GM12878 (cell line): ENCODE data around the gene TESK2. TPM values are rescaled to one million over a fixed set of nuclear protein-coding genes. Genes with fewer than 3 reads are reported as not detected.

Source experiments
- BHLHE40 ChIP-seq, 2 experiments: fragments of 450-650 bp in 1 of 2; IDR thresholded peaks; 2 replicates each; pipeline ENCODE4 v1.6.1; 2011 to 2017; ENCODE audit warnings: low read depth in 2 of 2, borderline replicate concordance in 1 of 2, improper control_type of control experiment in 1 of 2, low read length in 1 of 2, mild to moderate bottlenecking in 1 of 2
- CHD4 ChIP-seq: fragments of 200-600 bp; sonication (generic); IDR thresholded peaks from 2 replicates; pipeline ENCODE4 v1.6.1; 2016; ENCODE audit warnings: mild to moderate bottlenecking
- CREB1 ChIP-seq: IDR thresholded peaks from 2 replicates; pipeline ENCODE4 v1.6.1; 2012; ENCODE audit warnings: low read depth, mild to moderate bottlenecking, inconsistent platforms
- CREM ChIP-seq: IDR thresholded peaks from 2 replicates; pipeline ENCODE4 v1.6.1; 2014; ENCODE audit warnings: antibody characterized with exemption, low read depth
- GATAD2B ChIP-seq: fragments of 450-650 bp; conservative IDR thresholded peaks from 2 replicates; pipeline ENCODE4 v1.6.1; 2017; ENCODE audit warnings: low read depth, mild to moderate bottlenecking, moderate library complexity
- KDM1A ChIP-seq: fragments of 200-600 bp; sonication (generic); IDR thresholded peaks from 2 replicates; pipeline ENCODE4 v1.6.1; 2016; ENCODE audit warnings: borderline replicate concordance
- PAX5 ChIP-seq: IDR thresholded peaks from 2 replicates; pipeline ENCODE4 v1.6.1; 2011; ENCODE audit warnings: low read depth, low read length, borderline replicate concordance
- RFX5 ChIP-seq: IDR thresholded peaks from 2 replicates; pipeline ENCODE4 v1.6.1; 2011; ENCODE audit warnings: low read depth, low read length, improper control_type of control experiment
- SMAD5 ChIP-seq: IDR thresholded peaks from 2 replicates; pipeline ENCODE4 v1.6.1; 2016; ENCODE audit warnings: antibody characterized with exemption, low read depth
- YY1 ChIP-seq: IDR thresholded peaks from 2 replicates; pipeline ENCODE4 v1.6.1; 2011; ENCODE audit warnings: low read depth, mild to moderate bottlenecking, low read length
- ZNF274 ChIP-seq: IDR thresholded peaks from one replicate; pipeline ENCODE4 v1.8.0; 2011; ENCODE audit not compliant: insufficient read length, insufficient read depth
- polyA plus RNA-seq, 11 experiments: library from polyadenylated mRNA; depleted of rRNA in 4 of 11; unstranded in 6 of 11; stranded (reverse) in 5 of 11; fragments of >200 nt; fragmentation: Nextera tagmentation in 4 of 11; fragmentation: Illumina TruSeq in 1 of 11; extraction: Ambion mirVana in 4 of 11; extraction: Trizol in 1 of 11; gene quantifications; 1 replicate in 1 of 11; 2 replicates in 10 of 11; pipeline versions ENCODE4 v1.2.1 to v1.2.3, GENCODE V29; 2011 to 2016; ENCODE audit warnings: inconsistent platforms in 2 of 11, missing spikeins in 2 of 11, low read depth in 1 of 11
- total RNA-seq, 4 experiments: library from RNA; depleted of rRNA in 3 of 4; stranded (reverse); fragments of >200 nt in 3 of 4; fragmentation: Illumina TruSeq in 1 of 4; extraction: Trizol in 1 of 4; gene quantifications; 2 replicates each; pipeline versions ENCODE4 v1.2.1 to v1.2.3, GENCODE V29; 2013 to 2021
- TF ChIP-seq, protein P1 (sequence below): fragments of 450-650 bp; IDR thresholded peaks from 2 replicates; pipeline ENCODE4 v1.6.1; 2017; ENCODE audit warnings: low read depth, mild to moderate bottlenecking, moderate library complexity
- TF ChIP-seq, protein P2 (sequence below): fragments of 450-650 bp; formaldehyde crosslinking; IDR thresholded peaks from 2 replicates; pipeline ENCODE4 v1.4.0; 2020; ENCODE audit warnings: mild to moderate bottlenecking, moderate library complexity
- TF ChIP-seq, protein P3 (sequence below): fragments of 450-650 bp; IDR thresholded peaks from 2 replicates; pipeline ENCODE4 v1.6.1; 2017; ENCODE audit warnings: mild to moderate bottlenecking, low read depth, inconsistent platforms; ENCODE audit not compliant: poor library complexity, severe bottlenecking
- TF ChIP-seq, protein P4 (sequence below): fragments of 450-650 bp; IDR thresholded peaks from 2 replicates; pipeline ENCODE4 v1.6.1; 2016; ENCODE audit warnings: mild to moderate bottlenecking, moderate library complexity, borderline replicate concordance

Gene TESK2
- total and polyA plus RNA-seq, 10 of the 15 experiments (the other 5 are each of a cell fraction or from before 2014, with no cell fraction given), result 2.2 to 10.0 (median 5.7) TPM

DNA sequence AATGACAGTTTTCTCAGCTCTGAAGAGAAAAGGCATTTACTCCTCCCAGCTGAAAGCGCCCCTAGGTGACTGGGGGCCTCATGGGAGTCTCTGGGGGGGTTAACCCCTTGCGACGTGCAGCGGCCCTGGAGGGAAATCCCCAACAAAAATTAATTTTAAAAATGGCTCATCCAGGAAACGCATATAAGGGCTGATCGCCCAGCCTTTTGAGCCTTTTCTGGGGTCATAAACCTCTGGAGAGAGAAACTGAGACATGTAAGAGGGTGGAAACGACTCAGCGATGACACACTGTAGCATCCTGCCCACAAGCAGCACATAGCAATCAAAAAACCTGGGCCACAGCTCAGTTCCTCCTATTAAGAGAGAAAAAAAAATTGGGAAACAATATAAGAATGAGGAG is 184.6 kb downstream of the TESK2 start (continued):
- peak in 1 of 2 experiments; percentile 43; a peak in 1 of 4 replicates for TF ChIP-seq BHLHE40 (IDR thresholded peaks at IDR 0.05; ENCODE audit: borderline replicate concordance in 1 of 2, low read depth in 2 of 2, low read length in 1 of 2)
- TF ChIP-seq, protein P1, sequence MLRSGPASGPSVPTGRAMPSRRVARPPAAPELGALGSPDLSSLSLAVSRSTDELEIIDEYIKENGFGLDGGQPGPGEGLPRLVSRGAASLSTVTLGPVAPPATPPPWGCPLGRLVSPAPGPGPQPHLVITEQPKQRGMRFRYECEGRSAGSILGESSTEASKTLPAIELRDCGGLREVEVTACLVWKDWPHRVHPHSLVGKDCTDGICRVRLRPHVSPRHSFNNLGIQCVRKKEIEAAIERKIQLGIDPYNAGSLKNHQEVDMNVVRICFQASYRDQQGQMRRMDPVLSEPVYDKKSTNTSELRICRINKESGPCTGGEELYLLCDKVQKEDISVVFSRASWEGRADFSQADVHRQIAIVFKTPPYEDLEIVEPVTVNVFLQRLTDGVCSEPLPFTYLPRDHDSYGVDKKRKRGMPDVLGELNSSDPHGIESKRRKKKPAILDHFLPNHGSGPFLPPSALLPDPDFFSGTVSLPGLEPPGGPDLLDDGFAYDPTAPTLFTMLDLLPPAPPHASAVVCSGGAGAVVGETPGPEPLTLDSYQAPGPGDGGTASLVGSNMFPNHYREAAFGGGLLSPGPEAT, result peak; percentile 51; the same call in 1 of the 2 replicates
- peak; percentile 58; the same call in 1 of the 2 replicates for TF ChIP-seq CREB1
- TF ChIP-seq, protein P2, sequence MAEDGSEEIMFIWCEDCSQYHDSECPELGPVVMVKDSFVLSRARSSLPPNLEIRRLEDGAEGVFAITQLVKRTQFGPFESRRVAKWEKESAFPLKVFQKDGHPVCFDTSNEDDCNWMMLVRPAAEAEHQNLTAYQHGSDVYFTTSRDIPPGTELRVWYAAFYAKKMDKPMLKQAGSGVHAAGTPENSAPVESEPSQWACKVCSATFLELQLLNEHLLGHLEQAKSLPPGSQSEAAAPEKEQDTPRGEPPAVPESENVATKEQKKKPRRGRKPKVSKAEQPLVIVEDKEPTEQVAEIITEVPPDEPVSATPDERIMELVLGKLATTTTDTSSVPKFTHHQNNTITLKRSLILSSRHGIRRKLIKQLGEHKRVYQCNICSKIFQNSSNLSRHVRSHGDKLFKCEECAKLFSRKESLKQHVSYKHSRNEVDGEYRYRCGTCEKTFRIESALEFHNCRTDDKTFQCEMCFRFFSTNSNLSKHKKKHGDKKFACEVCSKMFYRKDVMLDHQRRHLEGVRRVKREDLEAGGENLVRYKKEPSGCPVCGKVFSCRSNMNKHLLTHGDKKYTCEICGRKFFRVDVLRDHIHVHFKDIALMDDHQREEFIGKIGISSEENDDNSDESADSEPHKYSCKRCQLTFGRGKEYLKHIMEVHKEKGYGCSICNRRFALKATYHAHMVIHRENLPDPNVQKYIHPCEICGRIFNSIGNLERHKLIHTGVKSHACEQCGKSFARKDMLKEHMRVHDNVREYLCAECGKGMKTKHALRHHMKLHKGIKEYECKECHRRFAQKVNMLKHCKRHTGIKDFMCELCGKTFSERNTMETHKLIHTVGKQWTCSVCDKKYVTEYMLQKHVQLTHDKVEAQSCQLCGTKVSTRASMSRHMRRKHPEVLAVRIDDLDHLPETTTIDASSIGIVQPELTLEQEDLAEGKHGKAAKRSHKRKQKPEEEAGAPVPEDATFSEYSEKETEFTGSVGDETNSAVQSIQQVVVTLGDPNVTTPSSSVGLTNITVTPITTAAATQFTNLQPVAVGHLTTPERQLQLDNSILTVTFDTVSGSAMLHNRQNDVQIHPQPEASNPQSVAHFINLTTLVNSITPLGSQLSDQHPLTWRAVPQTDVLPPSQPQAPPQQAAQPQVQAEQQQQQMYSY (CRISPR knock-in tag), result no peak
- TF ChIP-seq, protein P3, sequence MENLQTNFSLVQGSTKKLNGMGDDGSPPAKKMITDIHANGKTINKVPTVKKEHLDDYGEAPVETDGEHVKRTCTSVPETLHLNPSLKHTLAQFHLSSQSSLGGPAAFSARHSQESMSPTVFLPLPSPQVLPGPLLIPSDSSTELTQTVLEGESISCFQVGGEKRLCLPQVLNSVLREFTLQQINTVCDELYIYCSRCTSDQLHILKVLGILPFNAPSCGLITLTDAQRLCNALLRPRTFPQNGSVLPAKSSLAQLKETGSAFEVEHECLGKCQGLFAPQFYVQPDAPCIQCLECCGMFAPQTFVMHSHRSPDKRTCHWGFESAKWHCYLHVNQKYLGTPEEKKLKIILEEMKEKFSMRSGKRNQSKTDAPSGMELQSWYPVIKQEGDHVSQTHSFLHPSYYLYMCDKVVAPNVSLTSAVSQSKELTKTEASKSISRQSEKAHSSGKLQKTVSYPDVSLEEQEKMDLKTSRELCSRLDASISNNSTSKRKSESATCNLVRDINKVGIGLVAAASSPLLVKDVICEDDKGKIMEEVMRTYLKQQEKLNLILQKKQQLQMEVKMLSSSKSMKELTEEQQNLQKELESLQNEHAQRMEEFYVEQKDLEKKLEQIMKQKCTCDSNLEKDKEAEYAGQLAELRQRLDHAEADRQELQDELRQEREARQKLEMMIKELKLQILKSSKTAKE, result peak; percentile 38
- TF ChIP-seq, protein P4, sequence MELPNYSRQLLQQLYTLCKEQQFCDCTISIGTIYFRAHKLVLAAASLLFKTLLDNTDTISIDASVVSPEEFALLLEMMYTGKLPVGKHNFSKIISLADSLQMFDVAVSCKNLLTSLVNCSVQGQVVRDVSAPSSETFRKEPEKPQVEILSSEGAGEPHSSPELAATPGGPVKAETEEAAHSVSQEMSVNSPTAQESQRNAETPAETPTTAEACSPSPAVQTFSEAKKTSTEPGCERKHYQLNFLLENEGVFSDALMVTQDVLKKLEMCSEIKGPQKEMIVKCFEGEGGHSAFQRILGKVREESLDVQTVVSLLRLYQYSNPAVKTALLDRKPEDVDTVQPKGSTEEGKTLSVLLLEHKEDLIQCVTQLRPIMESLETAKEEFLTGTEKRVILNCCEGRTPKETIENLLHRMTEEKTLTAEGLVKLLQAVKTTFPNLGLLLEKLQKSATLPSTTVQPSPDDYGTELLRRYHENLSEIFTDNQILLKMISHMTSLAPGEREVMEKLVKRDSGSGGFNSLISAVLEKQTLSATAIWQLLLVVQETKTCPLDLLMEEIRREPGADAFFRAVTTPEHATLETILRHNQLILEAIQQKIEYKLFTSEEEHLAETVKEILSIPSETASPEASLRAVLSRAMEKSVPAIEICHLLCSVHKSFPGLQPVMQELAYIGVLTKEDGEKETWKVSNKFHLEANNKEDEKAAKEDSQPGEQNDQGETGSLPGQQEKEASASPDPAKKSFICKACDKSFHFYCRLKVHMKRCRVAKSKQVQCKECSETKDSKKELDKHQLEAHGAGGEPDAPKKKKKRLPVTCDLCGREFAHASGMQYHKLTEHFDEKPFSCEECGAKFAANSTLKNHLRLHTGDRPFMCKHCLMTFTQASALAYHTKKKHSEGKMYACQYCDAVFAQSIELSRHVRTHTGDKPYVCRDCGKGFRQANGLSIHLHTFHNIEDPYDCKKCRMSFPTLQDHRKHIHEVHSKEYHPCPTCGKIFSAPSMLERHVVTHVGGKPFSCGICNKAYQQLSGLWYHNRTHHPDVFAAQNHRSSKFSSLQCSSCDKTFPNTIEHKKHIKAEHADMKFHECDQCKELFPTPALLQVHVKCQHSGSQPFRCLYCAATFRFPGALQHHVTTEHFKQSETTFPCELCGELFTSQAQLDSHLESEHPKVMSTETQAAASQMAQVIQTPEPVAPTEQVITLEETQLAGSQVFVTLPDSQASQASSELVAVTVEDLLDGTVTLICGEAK, result no peak
- TF ChIP-seq SMAD5, result no peak
- TF ChIP-seq PAX5, result no peak
- no peak for TF ChIP-seq CHD4
- no peak for TF ChIP-seq ZNF274
- 0 out of 2 replicates have a peak, but pooled peaks have one; percentile 54 for TF ChIP-seq YY1
- TF ChIP-seq KDM1A, result no peak
- TF ChIP-seq GATAD2B, result no peak; the same call in 1 of the 2 replicates
- TF ChIP-seq CREM, result peak; percentile 37; the same call in 1 of the 2 replicates
- TF ChIP-seq RFX5, result no peak
